HG03439 (cell line): ENCODE results near the gene ZNF445.
"Not testable (repeated sequence)": the region's sequence is repeated elsewhere in the genome, so short reads cannot be mapped to it uniquely, and the experiment has no call there.

Source experiments
- ATAC-seq: cut with Tn5 transposase; IDR thresholded peaks from one replicate; pipeline ENCODE4 v1.9.1; 2021; ENCODE audit warnings: mild to moderate bottlenecking, moderate library complexity; ENCODE audit not compliant: unreplicated experiment

The ZNF445 gene

GRCh38 chr3:44409640-44410410, 67.6 kb downstream of the ZNF445 start:
- ATAC-seq, result no peak

- no peak for ATAC-seq
These were observed 74.9 kb downstream of the ZNF445 start for GRCh38 chr3:44402548-44402947.

GRCh38 chr3:44400771-44401170, 76.7 kb downstream of the ZNF445 start:
- no peak for ATAC-seq

GRCh38 chr3:44398853-44399252, 78.6 kb downstream of the ZNF445 start:
- no peak for ATAC-seq

GRCh38 chr3:44398271-44398670, 79.2 kb downstream of the ZNF445 start:
- ATAC-seq, result not testable (repeated sequence)

GRCh38 chr3:44396200-44397171, 81.0 kb downstream of the ZNF445 start:
- ATAC-seq, result no peak

GRCh38 chr3:44395714-44396113, 81.8 kb downstream of the ZNF445 start:
- no peak for ATAC-seq

- no peak for ATAC-seq
These were observed 85.0 kb downstream of the ZNF445 start for GRCh38 chr3:44392489-44392888.

GRCh38 chr3:44387404-44387803, 90.1 kb downstream of the ZNF445 start:
- ATAC-seq, result no peak
